Stimulated activated CD8-positive, alpha-beta memory T cell treated with anti-CD3 and anti-CD28 coated beads, Interleukin-4, amount 100 ng/mL, for 24 hours (primary cell): Measurements from ENCODE around the gene FRMPD4.

Experiments
- DNase-seq: peaks from one replicate; pipeline ENCODE4 v3.0.0-alpha.2; 2020; ENCODE audit warnings: low read depth

FRMPD4 gene

DNA sequence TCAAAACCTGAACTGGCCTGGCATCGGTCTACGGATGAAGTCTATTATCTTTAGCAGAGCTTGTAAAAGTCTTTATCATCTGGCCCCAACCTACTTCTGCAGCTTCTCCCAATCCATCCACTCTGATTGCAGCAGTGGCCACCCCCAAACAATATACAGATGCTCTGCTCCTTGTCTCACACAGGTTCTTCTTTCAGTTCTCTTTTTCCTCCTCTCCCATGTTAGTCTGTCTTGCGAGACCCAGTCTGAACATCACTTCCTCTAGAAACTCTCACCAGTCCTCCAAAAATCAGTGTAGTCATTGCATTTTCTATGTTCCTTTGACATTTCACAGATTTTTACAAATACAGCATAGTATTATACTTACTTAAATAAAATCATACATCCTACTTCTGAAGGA is 163.0 kb downstream of the FRMPD4 start:
- DNase-seq, result no peak

DNA sequence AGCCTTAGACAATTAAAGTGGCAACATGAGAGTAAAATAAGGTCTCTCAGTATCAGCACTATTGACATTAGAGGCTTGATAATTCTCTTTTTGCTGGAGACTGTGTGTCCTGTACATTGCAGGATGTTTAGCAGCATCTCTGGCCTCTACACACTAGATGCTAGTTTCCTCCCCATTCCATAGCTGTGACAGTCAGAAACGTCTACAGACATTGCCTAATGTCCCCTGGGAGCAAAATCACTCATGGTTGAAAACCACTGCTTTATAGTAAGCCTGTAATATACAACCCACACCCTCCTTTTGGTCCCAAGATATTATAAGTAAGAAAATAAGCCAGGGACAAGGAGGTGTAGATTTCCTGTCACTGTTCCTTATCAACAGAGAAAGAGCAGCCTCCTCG is 166.0 kb downstream of the FRMPD4 start:
- no peak for DNase-seq

DNA sequence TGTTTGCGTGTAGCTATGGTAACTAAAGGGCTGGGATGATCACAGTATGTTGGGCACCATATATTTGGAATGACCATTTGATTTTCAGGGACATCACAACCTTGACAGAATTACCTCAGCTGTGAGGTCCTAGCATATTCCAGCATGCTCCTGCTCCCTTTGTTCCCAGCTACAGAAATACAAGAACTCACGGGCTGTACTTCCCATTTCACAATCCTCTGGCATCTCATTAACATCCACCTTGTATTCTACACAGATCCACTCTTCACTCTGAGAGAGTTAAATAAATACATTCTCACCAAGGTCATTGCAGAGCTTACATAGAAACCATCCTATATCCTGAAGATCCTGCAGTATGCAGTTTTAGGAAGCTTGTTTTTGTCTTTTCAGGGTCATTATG is 169.7 kb downstream of the FRMPD4 start:
- no peak for DNase-seq

DNA sequence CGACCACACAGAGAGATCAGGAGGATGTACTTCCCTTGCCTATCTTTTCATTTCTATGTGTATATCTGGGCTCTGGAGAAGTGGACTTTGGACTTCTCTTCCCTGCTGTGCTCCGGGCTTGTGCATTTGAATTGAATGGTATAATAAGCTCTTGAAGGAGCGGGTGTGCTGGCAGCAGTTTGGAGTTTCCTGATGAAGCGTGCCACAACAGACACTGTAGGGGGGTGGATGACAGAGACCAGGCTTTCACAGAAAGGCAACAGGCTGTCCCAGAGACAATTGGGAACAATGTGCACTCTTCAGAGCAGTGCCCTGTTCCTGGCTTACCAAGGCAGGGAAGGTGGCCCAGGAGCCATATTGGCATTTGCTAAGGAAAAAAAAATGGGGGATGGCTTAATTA is 170.1 kb downstream of the FRMPD4 start:
- DNase-seq, result no peak

DNA sequence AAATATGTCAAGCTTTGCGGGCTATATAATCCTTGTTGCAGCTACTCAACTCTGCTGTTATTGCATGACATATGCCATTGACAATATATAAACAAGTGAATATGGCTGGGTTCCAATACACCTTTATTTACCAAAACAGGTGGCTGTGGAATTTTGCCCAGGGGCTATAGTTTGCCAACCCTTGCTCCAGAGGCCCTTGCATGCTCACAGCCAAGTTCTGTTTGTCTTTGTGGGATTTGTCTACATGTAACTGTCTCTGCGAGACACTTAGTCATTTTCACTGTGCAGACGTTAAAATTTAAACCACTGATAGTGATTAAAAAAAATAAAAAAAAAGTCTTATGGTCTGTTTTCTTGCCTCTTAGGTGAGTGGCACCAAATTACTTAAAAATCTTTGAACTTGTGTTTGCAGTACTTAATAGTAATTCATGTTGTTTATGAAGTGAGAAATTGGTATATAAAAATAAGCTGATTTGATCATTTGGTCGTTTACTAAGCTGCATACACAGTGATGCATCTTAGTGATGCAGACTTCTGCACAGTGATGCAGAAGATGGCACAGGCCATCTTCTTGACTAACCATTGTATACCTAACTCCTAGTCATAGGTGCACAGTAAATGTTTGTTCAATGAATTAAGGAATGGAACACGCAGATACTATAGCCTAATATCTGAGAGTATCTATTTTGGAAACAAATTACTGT is 170.9 kb downstream of the FRMPD4 start:
- no peak for DNase-seq

DNA sequence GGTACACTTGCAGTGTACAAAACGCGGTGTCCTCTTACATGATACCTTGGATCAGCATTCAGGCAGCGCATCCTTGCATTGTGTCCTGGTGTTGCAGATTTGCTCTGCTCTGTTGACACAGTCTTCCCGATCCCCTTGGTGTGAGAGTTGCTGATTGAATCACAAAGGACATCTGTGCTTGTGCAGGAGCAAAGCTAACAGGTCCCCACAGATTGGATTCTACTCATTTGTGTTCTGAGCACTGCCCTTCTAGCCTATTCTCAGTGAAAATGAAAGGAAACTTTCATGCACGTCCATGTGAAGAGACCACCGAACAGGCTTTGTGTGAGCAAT is 171.4 kb downstream of the FRMPD4 start:
- no peak for DNase-seq

DNA sequence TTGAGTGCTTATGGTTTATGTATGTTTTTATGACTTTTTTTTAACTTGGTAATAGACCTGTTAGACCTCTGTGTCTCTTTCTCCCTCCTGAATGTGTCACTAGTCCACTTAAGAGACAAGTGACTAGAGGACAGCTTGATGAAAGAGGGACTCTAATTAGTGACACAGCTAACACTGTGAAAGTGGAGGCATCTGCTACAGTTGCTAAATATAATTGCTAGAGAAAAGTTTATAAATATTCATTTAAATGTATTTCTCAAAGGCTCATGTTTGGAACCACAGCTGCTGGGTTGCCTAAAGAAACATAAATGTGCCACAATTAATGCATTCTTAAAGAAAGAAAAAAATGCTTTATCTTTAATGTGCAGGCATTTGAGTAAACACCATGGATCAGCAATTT is 176.4 kb downstream of the FRMPD4 start:
- no peak for DNase-seq

DNA sequence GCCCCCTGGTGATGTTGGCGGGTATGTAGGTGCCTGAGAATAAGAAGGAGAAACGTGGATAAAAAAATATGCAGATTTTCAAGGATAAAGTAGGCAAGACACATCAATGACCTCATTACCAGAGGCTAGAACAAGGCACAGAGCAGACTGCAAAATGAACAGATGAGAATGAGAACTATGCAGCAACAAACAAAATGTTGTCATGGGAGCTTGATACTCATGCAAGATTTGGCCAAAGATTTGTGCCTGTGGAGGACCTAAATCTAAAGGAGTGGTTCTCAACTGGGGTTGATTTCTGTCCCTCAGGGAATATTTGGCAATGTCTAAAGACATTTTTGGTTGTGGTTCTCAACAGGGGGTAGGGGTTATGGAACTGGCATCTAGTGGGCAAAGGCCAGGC is 177.3 kb downstream of the FRMPD4 start:
- DNase-seq, result no peak

DNA sequence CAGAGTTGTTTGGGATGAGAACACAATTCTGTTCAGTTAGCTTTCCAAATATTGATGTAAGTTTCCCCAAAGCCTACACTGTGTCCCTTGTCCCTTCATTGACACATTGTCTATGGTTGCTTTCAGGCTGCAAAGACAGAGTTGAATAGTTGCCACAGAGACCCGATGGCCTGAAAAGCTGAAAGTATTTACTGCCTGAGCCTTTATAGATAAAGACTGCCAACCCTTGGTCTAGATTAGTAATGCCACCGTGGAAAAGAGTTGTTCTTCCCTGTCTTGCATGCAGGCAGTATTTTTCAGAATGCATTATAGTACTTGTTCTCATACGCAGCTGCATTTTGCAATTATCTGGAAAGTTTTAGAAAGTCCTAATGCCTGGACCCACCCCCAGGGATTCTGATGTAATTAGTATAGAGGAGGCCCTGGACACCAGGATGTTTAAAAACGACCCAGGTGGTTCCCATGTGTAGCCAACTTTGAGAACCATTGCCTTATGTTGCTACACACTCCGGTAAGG is 180.8 kb downstream of the FRMPD4 start:
- no peak for DNase-seq

DNA sequence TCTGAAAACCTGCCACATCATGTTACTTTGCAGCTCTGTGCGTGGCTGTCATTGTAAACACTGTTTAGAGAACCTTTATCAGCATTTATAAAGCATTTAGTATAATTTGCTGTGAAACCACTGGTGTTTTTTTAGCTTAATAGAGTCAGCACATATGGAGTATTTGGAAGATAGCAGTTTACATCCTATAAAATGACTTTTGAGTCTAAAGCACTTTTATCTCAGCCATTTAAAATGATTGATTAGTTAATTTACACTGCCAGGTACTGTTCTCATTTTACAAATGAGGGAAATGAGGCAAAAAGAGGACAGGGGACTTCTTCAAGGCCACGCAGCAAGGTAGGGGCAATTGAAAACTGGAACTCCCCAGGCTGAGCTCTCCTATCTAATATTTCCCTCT is 181.7 kb downstream of the FRMPD4 start:
- no peak for DNase-seq

DNA sequence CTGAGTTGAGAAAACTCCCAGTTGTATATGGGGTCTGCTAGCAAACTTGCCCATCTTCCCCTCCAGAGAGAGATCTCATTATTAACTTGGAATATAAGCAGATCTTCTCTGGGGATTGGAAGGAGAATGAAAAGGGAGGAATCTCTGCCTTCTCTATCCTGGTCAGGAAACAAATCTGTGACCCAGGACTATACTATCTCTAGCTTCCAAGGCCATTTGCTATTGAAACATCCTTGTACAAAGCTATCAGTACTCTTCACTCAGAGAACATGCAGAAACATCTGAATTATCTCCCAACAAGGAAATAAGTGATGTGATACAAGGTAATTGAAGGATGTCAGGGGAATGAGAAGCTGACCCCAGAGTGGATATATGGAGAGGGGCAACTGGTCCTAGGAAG is 183.8 kb downstream of the FRMPD4 start:
- DNase-seq, result no peak

DNA sequence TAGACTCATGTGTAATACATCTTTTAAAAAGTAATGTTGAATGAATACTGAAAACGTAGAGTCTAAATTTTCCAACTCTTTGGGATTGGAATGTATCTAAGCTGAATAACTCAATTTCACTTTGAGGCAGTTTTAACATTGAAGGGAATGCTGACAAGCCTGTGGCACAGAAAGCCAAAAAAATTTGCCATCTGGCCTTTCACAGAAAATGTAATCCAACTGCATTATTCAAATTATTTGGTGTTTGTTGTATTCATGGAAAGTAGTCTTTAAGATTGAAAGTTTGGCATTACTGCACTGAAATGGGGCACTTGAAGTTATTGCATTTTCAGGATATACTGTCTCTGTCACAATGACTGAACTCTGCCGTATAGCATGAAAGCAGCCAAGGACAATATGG is 186.9 kb downstream of the FRMPD4 start:
- DNase-seq, result no peak

DNA sequence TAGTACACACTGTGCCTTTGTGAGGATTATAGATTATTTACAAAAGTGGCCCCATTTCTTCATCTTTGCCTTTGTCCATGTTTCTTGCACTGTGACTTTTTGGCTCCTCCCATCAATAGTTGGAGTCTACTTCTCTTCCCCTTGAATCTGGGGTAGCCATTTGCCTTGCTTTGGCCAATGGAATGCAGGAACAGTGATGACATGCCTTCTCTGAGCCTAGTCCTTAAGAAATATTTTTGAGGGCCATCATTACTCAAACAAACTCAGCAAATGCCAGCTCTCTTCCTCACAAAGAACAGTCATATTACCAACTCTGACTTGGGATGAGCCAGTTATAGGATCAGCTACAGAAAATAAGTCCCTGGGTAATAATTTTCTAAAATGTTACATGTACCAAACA is 189.6 kb downstream of the FRMPD4 start:
- no peak for DNase-seq

DNA sequence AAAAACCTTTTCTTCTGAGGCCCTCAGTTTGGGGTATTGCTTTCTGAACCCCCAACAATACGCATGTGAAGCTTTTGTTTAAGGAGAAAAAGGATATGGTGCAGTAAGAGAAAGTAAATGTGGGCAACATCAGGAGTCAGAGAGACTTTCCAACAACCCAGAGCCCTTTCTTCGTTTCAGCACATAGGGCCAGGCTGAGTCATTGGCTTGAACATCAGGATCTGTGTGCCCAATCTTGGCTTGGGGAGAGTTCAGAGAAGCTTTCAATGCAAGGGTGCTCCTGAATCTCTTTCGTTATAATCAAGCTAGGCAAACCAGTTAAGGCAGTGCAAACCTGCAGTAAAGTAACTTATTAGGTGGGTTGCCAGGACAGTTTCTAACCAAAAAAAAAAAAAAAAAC is 191.2 kb downstream of the FRMPD4 start:
- no peak for DNase-seq

DNA sequence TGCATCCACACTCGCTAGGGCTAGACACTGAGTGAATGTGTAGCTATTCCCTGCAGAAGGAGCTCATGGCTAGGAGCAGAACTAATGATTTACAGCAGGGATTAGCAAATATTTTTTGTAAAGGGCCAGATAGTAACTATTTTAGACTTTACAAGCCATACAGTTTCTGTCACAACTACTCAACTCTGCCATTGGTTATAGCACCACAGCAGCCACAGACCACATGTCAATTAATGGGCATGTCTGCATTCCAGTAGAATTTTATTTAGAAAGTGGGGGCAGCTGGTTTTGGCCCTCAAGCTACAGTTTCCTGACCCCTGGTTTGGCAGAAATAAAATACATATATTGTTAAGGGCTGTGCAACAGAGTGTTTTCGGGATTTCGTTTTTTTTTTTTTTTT is 192.6 kb downstream of the FRMPD4 start:
- no peak for DNase-seq

DNA sequence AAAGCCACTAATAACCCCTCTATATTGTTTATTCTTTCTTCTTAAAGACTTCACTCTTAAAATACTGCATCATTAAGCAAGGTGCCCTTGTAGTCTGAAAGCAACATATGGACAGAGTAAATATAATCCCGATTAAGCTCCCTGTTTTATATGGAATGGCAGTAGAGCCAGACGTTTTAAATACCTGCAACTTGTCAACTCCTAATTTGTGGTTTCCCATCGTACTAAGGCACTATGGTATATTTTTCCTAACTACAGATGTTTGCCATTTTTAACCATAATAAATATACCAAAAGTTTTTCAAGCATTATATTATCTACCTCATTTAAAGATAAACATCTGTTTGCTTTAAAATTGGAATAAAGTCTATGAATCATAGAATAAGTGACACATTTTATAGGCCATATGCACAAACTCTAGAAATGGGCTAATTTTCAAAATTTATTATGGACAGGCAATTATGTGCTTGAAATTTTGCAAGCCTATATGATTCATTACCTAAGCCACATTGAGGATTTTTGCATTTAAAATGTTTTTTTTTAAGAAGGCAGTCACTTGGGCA is 194.6 kb downstream of the FRMPD4 start:
- DNase-seq, result no peak

DNA sequence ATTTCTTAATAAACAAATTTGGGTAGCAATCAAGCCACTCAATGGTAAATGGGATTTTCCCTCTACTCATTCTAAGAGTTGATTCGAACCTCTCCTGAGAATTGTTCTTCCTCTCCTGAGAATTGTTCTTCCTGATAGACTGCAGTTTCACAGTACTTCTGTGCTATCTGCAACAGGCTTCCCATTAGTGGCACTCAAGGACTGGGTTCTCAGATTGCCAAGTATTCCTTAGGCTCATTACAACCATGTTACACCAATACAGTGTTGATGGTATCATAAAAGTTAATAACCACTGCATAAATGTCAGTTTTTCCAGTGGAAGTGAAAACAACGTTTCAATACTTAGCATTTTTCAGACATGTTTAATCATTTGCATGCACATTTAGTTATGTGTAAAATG is 201.6 kb downstream of the FRMPD4 start:
- DNase-seq, result no peak

DNA sequence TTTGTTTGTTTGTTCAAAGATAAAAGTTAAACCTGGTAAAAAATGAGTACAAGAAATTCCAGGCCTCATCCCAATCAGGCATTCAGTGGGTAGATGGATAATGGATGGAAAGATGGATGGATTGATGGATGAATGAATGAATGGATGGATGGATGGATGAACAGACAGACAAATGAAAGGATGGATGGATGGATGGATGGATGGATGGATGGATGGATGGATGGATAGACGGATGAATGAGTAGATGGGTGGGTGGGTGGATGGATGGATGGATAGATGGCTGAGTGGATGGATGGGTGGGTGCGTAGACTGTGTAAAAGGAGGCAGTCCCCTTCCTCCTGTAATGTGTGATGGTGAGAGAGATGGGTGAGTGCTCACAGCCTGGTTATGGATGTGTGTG is 206.7 kb downstream of the FRMPD4 start:
- DNase-seq, result no peak

DNA sequence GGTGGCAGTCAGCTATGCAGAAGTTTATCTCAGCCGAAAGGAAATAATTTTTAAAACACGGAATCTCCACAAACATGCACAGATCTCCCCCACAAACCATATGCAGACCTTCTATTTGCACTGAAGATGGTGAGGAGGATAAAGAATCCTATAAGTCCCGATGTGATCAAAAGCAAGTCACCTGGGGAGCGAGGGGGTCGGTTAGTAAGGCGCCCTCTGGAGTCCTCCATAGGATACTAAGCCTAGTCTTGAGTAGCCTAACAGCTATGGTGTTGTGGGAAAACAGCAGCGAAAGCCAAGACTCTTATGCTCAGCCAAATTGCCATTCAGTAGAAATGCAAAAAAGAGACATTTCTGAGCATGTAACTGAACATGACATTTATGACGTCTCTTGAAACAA is 210.9 kb downstream of the FRMPD4 start:
- no peak for DNase-seq

DNA sequence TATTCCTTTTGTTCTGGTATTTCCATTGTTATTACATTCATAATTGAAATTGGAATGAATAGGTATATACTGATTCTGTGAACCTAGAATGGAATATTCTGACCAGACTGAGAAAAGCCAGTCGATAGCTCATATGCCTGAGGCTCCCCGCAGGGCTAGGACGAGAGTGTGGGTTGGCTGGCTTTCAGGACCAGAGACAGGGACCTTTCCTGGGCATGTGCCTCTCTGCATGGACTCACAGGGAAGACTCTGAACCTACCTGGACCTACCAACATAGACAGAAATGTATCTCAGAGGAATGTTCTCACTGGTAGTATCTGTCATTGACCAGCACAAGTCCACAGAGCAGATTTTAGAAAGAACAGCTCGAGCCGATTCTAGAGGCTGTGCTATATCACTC is 214.6 kb downstream of the FRMPD4 start:
- no peak for DNase-seq

DNA sequence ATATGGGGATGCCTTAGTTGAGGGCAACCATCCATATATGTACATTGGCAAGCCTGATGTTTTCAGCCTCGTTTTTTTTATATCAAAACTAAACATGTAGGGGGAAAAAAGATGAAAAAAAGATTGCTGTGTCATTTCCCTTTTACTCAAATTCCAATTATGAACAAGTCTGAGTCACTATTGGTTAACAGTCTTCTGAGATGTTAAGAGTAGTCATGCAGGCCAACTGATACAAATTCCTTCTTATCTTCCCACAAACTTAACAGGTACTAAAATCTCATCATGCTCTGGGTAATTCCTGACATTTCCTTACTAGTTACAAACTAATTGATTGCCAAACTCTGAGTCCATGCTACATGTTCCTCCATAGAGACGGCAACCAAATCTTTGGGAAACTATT is 222.1 kb downstream of the FRMPD4 start:
- no peak for DNase-seq

DNA sequence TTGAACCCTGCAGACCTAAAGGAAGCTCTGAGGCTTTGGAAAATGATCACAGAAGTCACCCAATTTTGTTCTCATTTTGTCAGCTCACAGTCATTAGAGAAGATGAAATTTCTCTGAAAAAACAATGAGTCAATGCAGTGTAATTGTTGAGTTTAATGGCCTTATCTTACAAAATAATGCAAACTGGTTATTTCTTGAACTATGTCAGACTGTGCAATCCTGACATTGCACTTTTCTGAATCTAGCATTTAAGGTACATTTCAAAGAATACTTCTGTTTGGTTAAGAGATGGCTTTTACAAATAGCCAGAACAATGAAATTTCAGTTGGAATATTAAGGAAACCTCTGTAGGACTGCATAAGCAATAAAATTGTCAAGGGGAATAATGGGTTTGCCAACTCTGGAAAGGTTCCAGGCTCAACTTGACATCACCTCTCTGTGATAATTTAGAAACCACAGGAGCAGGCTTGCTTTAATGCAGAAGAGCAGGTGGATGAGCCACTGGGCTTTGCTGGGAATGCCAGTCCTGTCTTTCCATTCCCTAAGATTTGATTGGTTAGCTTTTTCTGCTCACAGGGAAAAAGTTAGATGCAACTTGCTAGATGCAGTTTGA is 222.8 kb downstream of the FRMPD4 start:
- DNase-seq, result no peak

DNA sequence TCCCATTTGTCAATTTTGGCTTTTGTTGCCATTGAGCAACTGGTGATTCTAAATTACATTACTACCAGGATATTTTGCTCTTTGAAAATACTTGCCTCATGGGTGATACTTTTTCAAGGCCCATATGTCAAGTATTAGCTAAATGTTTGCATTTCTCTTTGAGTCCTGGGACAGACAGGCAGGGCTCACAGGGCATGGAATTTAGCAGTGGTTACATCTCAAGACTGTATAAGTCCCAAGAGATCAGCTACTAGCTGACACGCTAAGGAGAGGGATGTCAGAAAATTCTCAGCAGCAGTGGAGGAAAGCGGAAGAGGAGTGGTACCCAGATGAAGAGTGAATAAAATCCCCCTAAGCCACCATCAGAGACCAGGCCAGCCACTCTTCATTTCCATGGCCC is 224.9 kb downstream of the FRMPD4 start:
- DNase-seq, result no peak

DNA sequence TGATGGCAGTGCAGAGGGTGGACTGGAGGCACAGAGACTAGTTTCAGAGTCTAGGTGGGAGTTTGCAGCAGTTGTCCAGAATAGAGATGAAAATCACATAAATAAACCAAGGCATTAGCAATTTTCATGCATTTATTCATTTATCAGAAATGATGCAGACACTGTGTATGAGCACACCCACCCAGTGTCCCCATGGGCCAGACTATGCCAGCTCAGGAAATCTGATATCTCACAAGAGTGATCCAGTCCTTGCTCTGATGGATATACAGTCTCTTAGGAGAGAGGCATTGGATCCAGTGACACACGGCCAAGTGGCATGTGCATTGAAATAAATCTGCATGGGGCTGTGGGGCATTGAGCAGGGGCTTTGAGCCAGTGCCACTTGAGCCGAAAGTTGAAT is 228.2 kb downstream of the FRMPD4 start:
- no peak for DNase-seq
